DMS153 treated with DMSO at 0.1 percent for 48 hours (cell line): Measurements from ENCODE around the gene AEBP2.

Experiments
- DNase-seq: peaks from one replicate; lab custom pipeline; 2025; ENCODE audit not compliant: unreplicated experiment; lab: John Stamatoyannopoulos, UW

The AEBP2 gene

GRCh38 chr12:19499030-19499429, 59.7 kb downstream of the AEBP2 start:
- no peak for DNase-seq

GRCh38 chr12:19506497-19506896, 67.2 kb downstream of the AEBP2 start:
- no peak for DNase-seq

- DNase-seq = no peak
These were observed 68.5 kb downstream of the AEBP2 start for GRCh38 chr12:19507823-19508222.

- DNase-seq = no peak
These were observed 71.2 kb downstream of the AEBP2 start for GRCh38 chr12:19510461-19510860.

- DNase-seq = no peak
These were observed 75.9 kb downstream of the AEBP2 start for GRCh38 chr12:19515179-19515578.

- DNase-seq = no peak
These were observed 78.3 kb downstream of the AEBP2 start for GRCh38 chr12:19517583-19517982.

GRCh38 chr12:19518209-19518608, 78.9 kb downstream of the AEBP2 start:
- no peak for DNase-seq

GRCh38 chr12:19520646-19521415, 81.5 kb downstream of the AEBP2 start:
- DNase-seq = no peak

GRCh38 chr12:19525274-19525673, 86.0 kb downstream of the AEBP2 start:
- DNase-seq = no peak

- no peak for DNase-seq
These were observed 88.6 kb downstream of the AEBP2 start for GRCh38 chr12:19527866-19528265.

GRCh38 chr12:19528750-19529149, 89.5 kb downstream of the AEBP2 start:
- no peak for DNase-seq

- no peak for DNase-seq
These were observed 90.8 kb downstream of the AEBP2 start for GRCh38 chr12:19529951-19530636.

- no peak for DNase-seq
These were observed 91.3 kb downstream of the AEBP2 start for GRCh38 chr12:19530637-19531023.

- DNase-seq = no peak
These were observed 94.3 kb downstream of the AEBP2 start for GRCh38 chr12:19533567-19533966.

- no peak for DNase-seq
These were observed 99.8 kb downstream of the AEBP2 start for GRCh38 chr12:19539071-19539470.

GRCh38 chr12:19539836-19540235, 100.5 kb downstream of the AEBP2 start:
- DNase-seq = no peak

- no peak for DNase-seq
These were observed 103.3 kb downstream of the AEBP2 start for GRCh38 chr12:19542606-19543005.

GRCh38 chr12:19544353-19544752, 105.1 kb downstream of the AEBP2 start:
- DNase-seq = no peak

- no peak for DNase-seq
These were observed 106.0 kb downstream of the AEBP2 start for GRCh38 chr12:19545301-19545700.

- no peak for DNase-seq
These were observed 106.7 kb downstream of the AEBP2 start for GRCh38 chr12:19546027-19546426.

- DNase-seq = no peak
These were observed 107.4 kb downstream of the AEBP2 start for GRCh38 chr12:19546611-19547162.

- no peak for DNase-seq
These were observed 108.0 kb downstream of the AEBP2 start for GRCh38 chr12:19547271-19547671.
